Retinal pigment epithelial cell (primary cell): Measurements from ENCODE around the gene L3MBTL4.

ENCODE experiments used
- DNase-seq: peaks from one replicate; pipeline ENCODE4 v3.0.0-alpha.2; 2010; ENCODE audit warnings: low read depth
- H3K4me3 ChIP-seq: 2 replicates; pipeline ENCODE4 v1.5.1; 2011; ENCODE audit warnings: mild to moderate bottlenecking, low read length, control low read depth, moderate library complexity
- TF ChIP-seq, protein P1 (sequence below): conservative IDR thresholded peaks from 2 replicates; pipeline ENCODE4 v1.5.1; 2011; ENCODE audit warnings: low read depth, low read length, control low read depth, inconsistent platforms

L3MBTL4 gene

DNA sequence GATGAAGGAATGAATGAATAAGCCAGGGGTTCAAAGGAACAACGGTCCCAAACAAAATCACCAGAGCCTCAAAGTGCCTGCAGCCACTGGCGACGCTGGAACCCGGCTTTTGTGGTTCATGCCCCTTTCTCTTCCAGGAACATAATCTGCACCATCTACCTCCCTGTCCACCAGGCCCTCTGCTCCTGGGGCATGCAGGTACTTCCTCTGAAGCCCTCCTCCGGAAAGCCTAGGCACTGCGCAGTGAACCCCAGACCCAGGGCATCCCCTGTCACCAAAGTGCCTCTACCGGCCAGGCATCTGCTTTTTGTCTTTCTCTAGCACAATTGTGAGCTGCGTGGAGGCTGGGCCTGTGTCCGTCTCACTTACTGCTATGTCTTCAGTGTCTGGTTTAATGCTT is 420.8 kb downstream of the L3MBTL4 start:
- DNase-seq, result no peak
- TF ChIP-seq, protein P1, sequence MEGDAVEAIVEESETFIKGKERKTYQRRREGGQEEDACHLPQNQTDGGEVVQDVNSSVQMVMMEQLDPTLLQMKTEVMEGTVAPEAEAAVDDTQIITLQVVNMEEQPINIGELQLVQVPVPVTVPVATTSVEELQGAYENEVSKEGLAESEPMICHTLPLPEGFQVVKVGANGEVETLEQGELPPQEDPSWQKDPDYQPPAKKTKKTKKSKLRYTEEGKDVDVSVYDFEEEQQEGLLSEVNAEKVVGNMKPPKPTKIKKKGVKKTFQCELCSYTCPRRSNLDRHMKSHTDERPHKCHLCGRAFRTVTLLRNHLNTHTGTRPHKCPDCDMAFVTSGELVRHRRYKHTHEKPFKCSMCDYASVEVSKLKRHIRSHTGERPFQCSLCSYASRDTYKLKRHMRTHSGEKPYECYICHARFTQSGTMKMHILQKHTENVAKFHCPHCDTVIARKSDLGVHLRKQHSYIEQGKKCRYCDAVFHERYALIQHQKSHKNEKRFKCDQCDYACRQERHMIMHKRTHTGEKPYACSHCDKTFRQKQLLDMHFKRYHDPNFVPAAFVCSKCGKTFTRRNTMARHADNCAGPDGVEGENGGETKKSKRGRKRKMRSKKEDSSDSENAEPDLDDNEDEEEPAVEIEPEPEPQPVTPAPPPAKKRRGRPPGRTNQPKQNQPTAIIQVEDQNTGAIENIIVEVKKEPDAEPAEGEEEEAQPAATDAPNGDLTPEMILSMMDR, result no peak
- H3K4me3 ChIP-seq, result no peak overlapping the region

DNA sequence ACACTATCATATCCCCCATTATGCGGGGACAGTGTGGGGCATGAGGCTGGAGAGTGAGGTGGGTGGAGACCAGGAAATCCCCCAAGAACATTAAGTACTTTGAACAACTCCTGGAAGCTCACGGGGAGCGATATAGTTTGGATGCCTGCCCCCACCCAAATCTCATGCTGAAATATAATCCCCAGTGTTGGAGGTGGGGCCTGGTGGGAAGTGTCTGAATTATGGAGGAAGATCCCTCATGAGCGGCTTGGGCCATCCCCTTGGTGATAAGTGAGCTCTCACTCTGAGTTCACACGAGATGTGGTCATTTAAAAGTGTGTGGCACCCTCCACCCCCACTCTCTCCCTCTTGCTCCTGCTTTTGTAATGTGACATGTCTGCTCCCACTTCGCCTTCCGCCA is 422.3 kb downstream of the L3MBTL4 start:
- TF ChIP-seq, protein P1, result no peak
- no peak overlapping the region for H3K4me3 ChIP-seq

GRCh38 chr18:5987249-5987648 is 427.5 kb downstream of the L3MBTL4 start:
- DNase-seq, result no peak
- TF ChIP-seq, protein P1, result no peak
- no peak overlapping the region for H3K4me3 ChIP-seq

More for the DNA sequence above, 422.3 kb downstream of the L3MBTL4 start:
- DNase-seq, result no peak

DNA sequence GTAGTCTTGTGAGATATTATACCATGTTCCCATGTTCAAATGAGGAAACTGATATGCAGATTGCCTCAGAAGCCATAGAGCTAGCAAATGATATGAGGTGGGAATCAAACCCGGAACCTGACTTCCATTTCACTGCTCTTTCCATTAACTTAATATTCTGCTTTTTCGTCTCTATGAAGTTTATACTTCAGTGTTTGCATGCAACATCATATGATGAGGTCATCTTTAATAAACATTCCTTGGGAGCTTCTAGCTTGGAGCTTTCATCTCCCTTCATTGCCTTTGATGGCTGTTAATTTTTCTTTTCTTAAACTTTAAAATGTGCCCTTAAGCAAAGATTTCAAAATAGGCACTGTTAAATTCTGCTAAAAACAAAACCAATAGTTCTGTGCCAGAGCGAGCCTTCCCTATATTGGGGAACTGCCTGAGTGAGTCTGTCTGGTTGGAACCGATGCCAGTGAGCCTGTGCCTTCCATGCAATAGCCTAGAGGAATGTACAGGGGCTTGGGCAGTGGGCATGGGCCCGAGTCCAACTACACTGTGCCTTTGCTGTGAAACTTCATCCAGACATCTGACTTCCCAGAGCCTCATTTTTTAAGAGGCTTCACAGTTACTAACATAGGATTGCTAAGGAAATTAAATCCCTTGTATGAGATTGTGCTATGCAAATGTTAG is 428.3 kb downstream of the L3MBTL4 start:
- TF ChIP-seq, protein P1, result no peak
- no peak overlapping the region for H3K4me3 ChIP-seq
- no peak for DNase-seq

- H3K4me3 ChIP-seq, result no peak overlapping the region
- DNase-seq, result no peak
- TF ChIP-seq, protein P1, result no peak
Measured at GRCh38 chr18:5984245-5984644, 430.5 kb downstream of the L3MBTL4 start.

DNA sequence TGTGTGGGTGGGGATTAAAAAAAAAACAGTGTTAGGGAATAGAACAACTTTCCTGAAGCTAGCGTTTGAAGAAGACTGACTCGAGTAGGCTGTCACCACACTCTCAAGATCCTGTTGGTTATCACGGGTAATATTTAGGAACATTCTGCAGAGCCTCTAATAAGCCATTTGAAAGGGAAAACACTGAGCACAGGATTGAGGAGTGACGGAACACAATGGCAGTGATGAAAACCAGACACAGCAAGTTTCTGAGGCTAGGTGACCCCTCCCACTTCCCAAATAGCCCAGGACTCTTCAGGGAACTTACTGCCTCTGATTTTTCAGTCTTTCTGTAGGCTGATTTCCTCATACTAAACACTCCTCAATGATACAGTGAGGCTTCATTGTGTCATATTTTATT is 431.2 kb downstream of the L3MBTL4 start:
- H3K4me3 ChIP-seq, result no peak overlapping the region

GRCh38 chr18:5982332-5982731 is 432.4 kb downstream of the L3MBTL4 start:
- DNase-seq, result no peak
- no peak overlapping the region for H3K4me3 ChIP-seq
- TF ChIP-seq, protein P1, result no peak

More for the DNA sequence above, 431.2 kb downstream of the L3MBTL4 start:
- TF ChIP-seq, protein P1, result no peak
- no peak for DNase-seq
